Activated T-helper 1 cell treated with anti-CD3 and anti-CD28 coated beads, Interleukin-2, amount 50 U/mL, for 16 hours (primary cell): Measurements from ENCODE around the gene RAB13.

Experiments
- DNase-seq, 2 donors: peaks; one replicate each; pipeline ENCODE4 v3.0.0-alpha.2; 2020; ENCODE audit warnings: low read depth in 1 of 2, low spot score in 1 of 2

Gene RAB13

GRCh38 chr1:153934746-153935145 lies 51.4 kb downstream of the RAB13 start:
- no peak for DNase-seq

- DNase-seq, result no peak
Observed at GRCh38 chr1:153933955-153934354, 52.2 kb downstream of the RAB13 start.

GRCh38 chr1:153933430-153933829 lies 52.7 kb downstream of the RAB13 start:
- DNase-seq, result no peak

- DNase-seq, result no peak
Observed at GRCh38 chr1:153932156-153933131, 53.7 kb downstream of the RAB13 start.
